Gastrocnemius medialis (tissue), 4 donors: ENCODE data around the gene BCL11B. TPM values are rescaled to one million over a fixed set of nuclear protein-coding genes. Genes with fewer than 3 reads are reported as not detected.

Experiments used
- ATAC-seq, 2 donors: fragments of 150-250 bp; one replicate each; pipeline ENCODE4 v1.9.1; 2016
- DNase-seq, 2 donors: peaks; one replicate each; pipeline ENCODE4 v3.0.0-alpha.2; 2019
- H3K27ac ChIP-seq, 4 donors: fragments of 200-600 bp; sonication (generic); 1 replicate in 1 of 4; 2 replicates in 3 of 4; pipeline ENCODE4 v1.5.1; 2016 to 2018; ENCODE audit warnings: mild to moderate bottlenecking in 2 of 4, moderate library complexity in 1 of 4
- H3K27me3 ChIP-seq, 3 donors: fragments of 200-600 bp; sonication (generic) in 2 of 3; 1 replicate in 1 of 3; 2 replicates in 2 of 3; pipeline versions ENCODE4 v1.5.1 to v1.6.0; 2016 to 2019; ENCODE audit warnings: mild to moderate bottlenecking in 1 of 3, moderate library complexity in 1 of 3
- H3K36me3 ChIP-seq, 2 donors: fragments of 200-600 bp; sonication (generic) in 1 of 2; one replicate each; pipeline ENCODE4 v1.5.1; 2017 to 2018
- H3K4me1 ChIP-seq, 2 donors: fragments of 200-600 bp; sonication (generic) in 1 of 2; one replicate each; pipeline ENCODE4 v1.5.1; 2016 to 2017; ENCODE audit warnings: mild to moderate bottlenecking in 2 of 2
- H3K4me3 ChIP-seq, 4 donors: fragments of 200-600 bp; sonication (generic) in 3 of 4; 1 replicate in 1 of 4; 2 replicates in 3 of 4; pipeline ENCODE4 v1.5.1; 2016 to 2019; ENCODE audit warnings: mild to moderate bottlenecking in 2 of 4
- H3K9me3 ChIP-seq, 3 donors: fragments of 200-600 bp; sonication (generic) in 2 of 3; 1 replicate in 1 of 3; 2 replicates in 2 of 3; pipeline ENCODE4 v1.5.1; 2016 to 2019
- CTCF ChIP-seq, 5 experiments: fragments of 450-650 bp in 3 of 5; fragments of 200-600 bp in 2 of 5; sonication (generic) in 2 of 5; IDR thresholded peaks in 4 of 5; conservative IDR thresholded peaks in 1 of 5; 1 replicate in 4 of 5; 2 replicates in 1 of 5; pipeline ENCODE4 v1.5.1; 2016 to 2019; ENCODE audit warnings: antibody characterized with exemption in 5 of 5, mild to moderate bottlenecking in 3 of 5, moderate library complexity in 3 of 5
- POLR2A ChIP-seq, 2 donors: fragments of 450-650 bp; IDR thresholded peaks; one replicate each; pipeline ENCODE4 v1.6.1; 2017; ENCODE audit warnings: antibody characterized with exemption in 2 of 2, mild to moderate bottlenecking in 2 of 2, moderate library complexity in 2 of 2
- in situ Hi-C, 4 donors: fragments of 200-750 bp; cut with MboI; loops; one replicate each; pipeline versions ENCODE4 v1.15.0 to v1.8.0; 2017; ENCODE audit warnings: low sequenced_read_pairs in 4 of 4
- intact Hi-C: fragments of 100-400 bp; cut with DNase I; formaldehyde crosslinking; loops from one replicate; pipeline ENCODE4 v1.15.1; 2023; ENCODE audit warnings: low total_unique reads
- total RNA-seq, 4 donors: library from RNA; depleted of rRNA; stranded (reverse); fragments of >200 nt; gene quantifications; one replicate each; pipeline versions ENCODE4 v1.1.0 to v1.2.3, GENCODE V29; 2016

The BCL11B gene
- total RNA-seq, 4 donors from 2014 or later = 0.05 to 0.62 (median 0.18) TPM; not detected in 1

GRCh38 chr14:99143126-99143525 is 128.9 kb downstream of the BCL11B start:
- in situ Hi-C loops = no loop called here
- no peak overlapping the region for H3K27ac ChIP-seq

GRCh38 chr14:99141236-99141635 is 130.8 kb downstream of the BCL11B start:
- Histone ChIP-seq H3K27me3 (no peaks in the 10 kb centered on the region), H3K36me3 (no peaks in the 10 kb centered on the region), H3K9me3 (no peaks in the 10 kb centered on the region), H3K4me3 (no peak overlapping the region), H3K27ac (no peak overlapping the region), H3K4me1 (no peaks in the 10 kb centered on the region)
- no peak for TF ChIP-seq CTCF (IDR thresholded peaks at IDR 0.05 in 4 of 5, conservative IDR thresholded peaks at IDR 0.05 in 1 of 5)
- no peak for TF ChIP-seq POLR2A (IDR thresholded peaks at IDR 0.05)
- ATAC-seq = no peak
- DNase-seq = no peak
- intact Hi-C loops (no loop called here), in situ Hi-C loops (no loop called here)

More at GRCh38 chr14:99143126-99143525, 128.9 kb downstream of the BCL11B start:
- TF ChIP-seq POLR2A (IDR thresholded peaks at IDR 0.05) = no peak
- TF ChIP-seq CTCF (IDR thresholded peaks at IDR 0.05 in 4 of 5, conservative IDR thresholded peaks at IDR 0.05 in 1 of 5) = no peak
- H3K4me1 ChIP-seq = no peaks in the 10 kb centered on the region
- intact Hi-C loops = no loop called here
- no peaks in the 10 kb centered on the region for H3K27me3 ChIP-seq
- no peak for DNase-seq
- H3K4me3 ChIP-seq = no peak overlapping the region
- H3K36me3 ChIP-seq = no peaks in the 10 kb centered on the region
- H3K9me3 ChIP-seq = no peaks in the 10 kb centered on the region
- ATAC-seq = no peak

GRCh38 chr14:99138999-99139865 is 132.8 kb downstream of the BCL11B start:
- TF ChIP-seq CTCF (IDR thresholded peaks at IDR 0.05 in 4 of 5, conservative IDR thresholded peaks at IDR 0.05 in 1 of 5) (no peak), POLR2A (IDR thresholded peaks at IDR 0.05) (no peak)
- Histone ChIP-seq H3K27ac (no peak overlapping the region), H3K36me3 (no peaks in the 10 kb centered on the region), H3K9me3 (no peaks in the 10 kb centered on the region), H3K4me3 (no peak overlapping the region), H3K4me1 (no peaks in the 10 kb centered on the region), H3K27me3 (no peaks in the 10 kb centered on the region)
- DNase-seq = no peak
- no peak for ATAC-seq
- in situ Hi-C loops = no loop called here
- intact Hi-C loops = no loop called here

GRCh38 chr14:99137913-99138571 is 134.0 kb downstream of the BCL11B start:
- no peaks in the 10 kb centered on the region for H3K4me1 ChIP-seq
- DNase-seq (no peak), ATAC-seq (no peak)
- intact Hi-C loops (no loop called here), in situ Hi-C loops (no loop called here)
- no peaks in the 10 kb centered on the region for H3K9me3 ChIP-seq
- no peaks in the 10 kb centered on the region for H3K27me3 ChIP-seq
- no peak overlapping the region for H3K4me3 ChIP-seq
- H3K27ac ChIP-seq = no peak overlapping the region
- TF ChIP-seq POLR2A (IDR thresholded peaks at IDR 0.05) (no peak), CTCF (IDR thresholded peaks at IDR 0.05 in 4 of 5, conservative IDR thresholded peaks at IDR 0.05 in 1 of 5) (no peak)
- no peaks in the 10 kb centered on the region for H3K36me3 ChIP-seq
